Sigmoid colon (tissue), 4 donors: Measurements from ENCODE around the gene SORCS1.

ENCODE experiments used
- CTCF ChIP-seq, 4 experiments: fragments of 450-650 bp in 3 of 4; fragments of 200-600 bp in 1 of 4; IDR thresholded peaks; one replicate each; pipeline ENCODE4 v1.5.1; 2016 to 2019; ENCODE audit warnings: antibody characterized with exemption in 4 of 4, mild to moderate bottlenecking in 3 of 4, moderate library complexity in 2 of 4
- EP300 ChIP-seq, 4 donors: sonication (generic); formaldehyde crosslinking; IDR thresholded peaks; one replicate each; pipeline ENCODE4 v1.6.1; 2017; ENCODE audit warnings: antibody characterized with exemption in 4 of 4
- POLR2A ChIP-seq, 2 donors: fragments of 450-650 bp; IDR thresholded peaks; one replicate each; pipeline ENCODE4 v1.6.1; 2016; ENCODE audit warnings: antibody characterized with exemption in 2 of 2, mild to moderate bottlenecking in 2 of 2, moderate library complexity in 2 of 2
- POLR2AphosphoS5 ChIP-seq, 4 donors: sonication (generic); formaldehyde crosslinking; IDR thresholded peaks; one replicate each; pipeline ENCODE4 v1.6.1; 2017; ENCODE audit warnings: antibody characterized with exemption in 4 of 4

- TF ChIP-seq CTCF (IDR thresholded peaks at IDR 0.05) (no peak), POLR2A (IDR thresholded peaks at IDR 0.05) (no peak), EP300 (IDR thresholded peaks at IDR 0.05) (no peak), POLR2AphosphoS5 (IDR thresholded peaks at IDR 0.05) (no peak)
These were observed 572.1 kb downstream of the SORCS1 start for GRCh38 chr10:106592396-106592795.
